Measurements from ENCODE around the gene TRAPPC10. TPM values are rescaled to one million over a fixed set of nuclear protein-coding genes. Genes with fewer than 3 reads are reported as not detected.
A peak's percentile ranks its signal among the peaks of the same experiment; 100 is the strongest.

TRAPPC10 gene
- total and polyA plus RNA-seq, 9 of the 15 experiments (the other 6 are each of a cell fraction or from before 2014, with no cell fraction given): 1.1 to 33.8 (median 24.3) TPM

DNA sequence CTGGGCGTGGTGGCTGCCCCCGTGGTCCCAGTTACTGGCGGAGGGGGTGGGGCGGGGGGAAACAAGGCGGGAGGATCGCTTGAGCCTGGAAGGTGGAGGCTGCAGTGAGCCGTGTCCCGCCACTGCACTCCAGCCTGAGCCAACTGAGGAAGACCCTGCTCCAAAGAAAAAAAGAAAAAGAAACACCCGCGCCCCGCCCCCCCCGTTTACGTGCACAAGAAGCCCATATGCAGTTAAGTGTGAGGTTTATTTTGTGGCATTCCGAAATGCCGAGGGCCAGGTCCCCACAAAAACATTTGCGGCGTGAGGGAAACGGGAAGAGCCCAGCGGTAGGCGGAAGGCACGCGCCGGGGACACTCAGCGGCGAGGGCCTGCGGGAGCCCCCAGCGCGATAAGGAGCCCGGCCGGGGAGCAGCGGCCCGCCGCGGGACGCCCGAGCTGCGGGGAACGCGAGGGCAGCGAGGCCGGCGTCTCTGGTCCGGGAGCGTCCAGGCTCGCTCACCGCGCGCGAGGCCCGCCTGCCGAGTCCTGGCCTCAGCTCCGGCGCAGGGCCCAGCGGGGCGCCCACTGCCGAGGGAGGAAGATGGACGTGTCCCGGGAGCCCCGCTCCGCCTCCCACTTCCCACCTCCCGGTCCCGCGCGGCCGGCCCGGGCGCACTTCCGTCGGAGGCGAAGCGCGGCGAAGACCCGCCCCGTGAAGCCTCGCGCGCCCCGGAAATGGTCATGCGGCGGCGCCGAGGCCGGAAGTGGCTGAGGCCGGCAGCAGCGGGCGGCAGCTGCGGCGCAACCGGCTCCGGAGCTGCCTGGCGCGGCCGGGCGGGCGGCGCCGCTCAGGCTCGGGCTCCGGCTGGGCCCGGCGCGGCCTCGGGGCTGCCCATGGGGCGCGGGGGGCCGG lies at the start of gene TRAPPC10 (continued):
- TF ChIP-seq CHD7 (IDR thresholded peaks at IDR 0.05; ENCODE audit: low read depth, low read length) (no peak), RNF2 (IDR thresholded peaks at IDR 0.05) (no peak; the same call in 1 of the 2 replicates), HINFP (tag; conservative IDR thresholded peaks at IDR 0.05; ENCODE audit: low read depth) (no peak), LCOR (CRISPR knock-in tag; IDR thresholded peaks at IDR 0.05) (no peak), NFRKB (IDR thresholded peaks at IDR 0.05; ENCODE audit: low read depth) (no peak), POLR2G (IDR thresholded peaks at IDR 0.05; ENCODE audit: low read depth, low read length) (peak; percentile 93), SRF (CRISPR knock-in tag; IDR thresholded peaks at IDR 0.05) (no peak), CBX5 (IDR thresholded peaks at IDR 0.05; ENCODE audit: borderline replicate concordance, low read depth) (no peak), HOXB6 (CRISPR knock-in tag; IDR thresholded peaks at IDR 0.05; ENCODE audit: borderline replicate concordance) (no peak), KDM5B (IDR thresholded peaks at IDR 0.05; ENCODE audit: insufficient replicate concordance, low read depth, low read length) (peak; percentile 76), ZNF830 (CRISPR knock-in tag; IDR thresholded peaks at IDR 0.05) (no peak), SLC30A9 (CRISPR knock-in tag; IDR thresholded peaks at IDR 0.05) (no peak), ZNF507 (tag; conservative IDR thresholded peaks at IDR 0.05) (no peak)

Data from K562 (cell line).